ENCODE results near the gene ACTR3. TPM values are rescaled to one million over a fixed set of nuclear protein-coding genes. Genes with fewer than 3 reads are reported as not detected.
"Not testable (repeated sequence)": the region's sequence is repeated elsewhere in the genome, so short reads cannot be mapped to it uniquely, and the experiment has no call there.

The ACTR3 gene
- total RNA-seq (ENCODE audit: low replicate concordance) = 130 and 236 TPM in 2 replicates

- TF ChIP-seq CTCF (IDR thresholded peaks at IDR 0.05; ENCODE audit: insufficient read depth, low read length) = peak; percentile 14
- DNase-seq (ENCODE audit: low read depth) = peak; percentile 99
- peak within 1 kb of the TSS; percentile 87 for H3K4me3 ChIP-seq (ENCODE audit: low read depth, low read length)
Observed at GRCh38 chr2:113889471-113890252, at the start of gene ACTR3. ACTR3 (plus strand) TSS chr2:113890089; CDS start chr2:113890280, 191 bp downstream.

GRCh38 chr2:113840518-113840917, 49.4 kb upstream of the ACTR3 start:
- DNase-seq (ENCODE audit: low read depth) = no peak
- H3K4me3 ChIP-seq (ENCODE audit: low read depth, low read length) = no peak overlapping the region
- no peak for TF ChIP-seq CTCF (IDR thresholded peaks at IDR 0.05; ENCODE audit: insufficient read depth, low read length)

DNA sequence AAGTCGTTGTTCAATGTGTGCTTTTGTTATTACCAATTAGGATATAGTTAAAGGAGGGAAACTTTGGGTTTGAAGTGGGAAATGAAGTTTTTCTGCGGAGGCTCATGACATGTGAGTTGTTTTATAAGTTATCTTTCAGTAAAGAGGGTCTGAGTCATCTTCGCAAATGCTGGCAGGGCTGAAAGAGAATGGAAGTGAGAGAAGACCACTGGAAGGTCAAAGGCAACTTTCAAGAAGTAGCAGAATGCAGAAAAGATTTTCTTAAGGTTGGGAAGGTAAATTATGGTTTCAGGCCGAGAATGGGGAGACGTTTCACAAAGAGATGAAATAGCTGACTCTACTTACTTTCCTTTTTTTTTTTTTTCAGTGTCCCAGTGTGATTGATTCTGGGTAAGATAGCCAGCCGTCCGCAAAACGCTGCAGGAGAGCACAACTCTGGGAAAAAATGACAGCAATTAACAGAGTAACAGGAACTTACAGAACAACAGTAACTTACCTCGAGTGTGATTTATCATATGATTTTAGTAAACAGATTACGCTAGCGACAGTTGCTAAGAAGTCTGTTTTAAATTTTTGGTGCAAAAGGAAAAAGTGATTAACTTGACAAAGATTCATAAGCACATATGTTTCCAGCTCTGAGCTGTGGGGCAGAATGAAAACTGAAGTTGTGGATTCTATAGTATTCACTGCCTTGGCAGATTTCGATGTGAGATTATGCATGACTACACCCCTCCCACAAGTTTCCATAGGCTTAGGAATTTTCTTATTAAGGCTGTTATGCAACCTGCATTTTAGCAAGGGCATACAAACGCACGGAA, 46.8 kb upstream of the ACTR3 start:
- peak; percentile 74 for DNase-seq (ENCODE audit: low read depth)
- no peak overlapping the region for H3K4me3 ChIP-seq (ENCODE audit: low read depth, low read length)
- no peak for TF ChIP-seq CTCF (IDR thresholded peaks at IDR 0.05; ENCODE audit: insufficient read depth, low read length)

DNA sequence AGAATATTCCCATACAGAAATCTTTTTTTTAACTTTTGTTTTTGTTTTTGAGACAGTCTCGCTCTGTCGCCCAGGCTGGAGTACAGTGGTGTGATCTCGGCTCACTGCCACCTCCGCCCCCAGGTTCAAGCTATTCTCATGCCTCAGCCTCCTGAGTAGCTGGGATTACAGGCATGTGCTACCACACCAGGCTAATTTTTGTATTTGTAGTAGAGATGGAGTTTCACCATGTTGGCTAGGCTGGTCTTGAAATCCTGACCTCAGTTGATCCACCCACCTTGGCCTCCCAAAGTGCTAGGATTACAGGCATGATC, 46.2 kb upstream of the ACTR3 start:
- not testable (repeated sequence) for DNase-seq (ENCODE audit: low read depth); H3K4me3 ChIP-seq (ENCODE audit: low read depth, low read length)

GRCh38 chr2:113845261-113845660, 44.6 kb upstream of the ACTR3 start:
- no peak for TF ChIP-seq CTCF (IDR thresholded peaks at IDR 0.05; ENCODE audit: insufficient read depth, low read length)
- DNase-seq (ENCODE audit: low read depth) = no peak
- H3K4me3 ChIP-seq (ENCODE audit: low read depth, low read length) = no peak overlapping the region

DNA sequence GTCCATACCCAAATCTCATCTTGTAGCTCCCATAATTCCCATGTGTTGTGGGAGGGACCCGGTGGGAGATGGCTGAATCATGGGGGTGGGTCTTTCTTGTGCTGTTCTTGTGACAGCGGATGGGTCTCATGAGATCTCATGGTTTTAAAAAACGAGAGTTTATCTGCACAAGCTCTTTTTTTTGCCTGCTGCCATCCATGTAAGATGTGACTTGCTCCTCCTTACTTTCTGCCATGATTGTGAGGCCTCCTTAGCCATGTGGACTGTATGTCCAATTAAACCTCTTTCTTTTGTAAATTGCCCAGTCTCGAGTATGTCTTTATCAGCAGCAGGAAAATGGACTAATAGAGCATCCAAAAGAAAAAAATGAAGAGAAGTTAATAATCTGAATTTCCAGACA, 44.1 kb upstream of the ACTR3 start:
- not testable (repeated sequence) for H3K4me3 ChIP-seq (ENCODE audit: low read depth, low read length); DNase-seq (ENCODE audit: low read depth)

DNA sequence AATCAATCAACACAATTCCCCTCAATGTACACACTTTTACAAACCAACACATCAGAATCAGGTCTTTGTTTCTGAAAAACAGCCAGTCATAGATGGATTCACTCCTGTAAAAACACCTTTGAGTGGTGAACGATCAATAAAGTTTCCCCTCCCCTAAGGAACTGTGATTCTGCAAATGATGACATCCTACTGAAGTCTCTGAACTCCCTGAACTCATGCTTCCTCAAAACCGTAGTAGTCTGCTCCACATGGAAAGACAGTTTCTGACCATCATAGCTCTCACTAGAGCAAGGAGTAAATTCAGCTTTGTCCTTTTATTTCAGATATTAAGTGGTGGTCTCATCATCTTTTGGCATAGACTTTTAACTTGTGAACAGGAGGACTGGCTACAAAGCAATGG, 43.5 kb upstream of the ACTR3 start:
- H3K4me3 ChIP-seq (ENCODE audit: low read depth, low read length) = no peak overlapping the region
- DNase-seq (ENCODE audit: low read depth) = no peak
- no peak for TF ChIP-seq CTCF (IDR thresholded peaks at IDR 0.05; ENCODE audit: insufficient read depth, low read length)
